Right lung (tissue), 5 donors: ENCODE measurements around the gene ARFRP1. TPM values are rescaled to one million over a fixed set of nuclear protein-coding genes. Genes with fewer than 3 reads are reported as not detected.
"Not testable (repeated sequence)": the region's sequence is repeated elsewhere in the genome, so short reads cannot be mapped to it uniquely, and the experiment has no call there.

Experiments
- DNase-seq, 2 donors: peaks; one replicate each; pipeline ENCODE4 v3.0.0-alpha.2; 2013
- polyA plus RNA-seq, 5 donors: library from polyadenylated mRNA; unstranded; fragments of 120-200 nt; gene quantifications; one replicate each; pipeline versions ENCODE4 v1.2.1 to v1.2.3, GENCODE V29; 2013; ENCODE audit warnings: inconsistent platforms in 1 of 5, low replicate concordance in 1 of 5; ENCODE audit not compliant: insufficient read length in 5 of 5, insufficient read depth in 1 of 5

ARFRP1 gene
- polyA plus RNA-seq, 5 donors, result 26.6 to 40.2 (median 34.3) TPM

DNA sequence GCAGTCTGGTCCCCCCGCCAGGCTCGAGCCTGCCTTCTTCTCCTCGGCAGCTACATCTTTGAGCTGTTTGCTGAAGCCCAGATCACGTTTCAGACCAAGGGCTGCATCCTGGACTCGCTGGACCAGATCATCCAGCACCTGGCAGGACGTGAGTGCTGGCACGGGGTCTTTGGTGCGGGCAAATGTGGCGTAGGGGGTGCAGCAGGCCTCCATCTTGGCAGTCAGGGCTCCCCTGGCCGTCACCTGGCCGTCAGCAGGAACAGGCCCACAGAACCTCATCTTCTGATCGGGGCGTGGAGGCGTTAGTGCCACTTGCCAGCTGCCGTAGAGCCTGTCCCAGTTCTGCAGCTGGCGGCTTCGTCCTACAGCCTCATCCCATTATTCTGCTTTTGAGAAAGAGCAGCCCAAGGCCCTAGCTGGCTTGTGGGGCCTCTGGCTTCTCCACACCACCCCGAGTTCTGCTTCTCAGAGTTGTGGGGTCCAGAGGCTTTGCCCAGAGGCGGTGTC lies 27.9 kb downstream of the ARFRP1 start:
- DNase-seq, result no peak

DNA sequence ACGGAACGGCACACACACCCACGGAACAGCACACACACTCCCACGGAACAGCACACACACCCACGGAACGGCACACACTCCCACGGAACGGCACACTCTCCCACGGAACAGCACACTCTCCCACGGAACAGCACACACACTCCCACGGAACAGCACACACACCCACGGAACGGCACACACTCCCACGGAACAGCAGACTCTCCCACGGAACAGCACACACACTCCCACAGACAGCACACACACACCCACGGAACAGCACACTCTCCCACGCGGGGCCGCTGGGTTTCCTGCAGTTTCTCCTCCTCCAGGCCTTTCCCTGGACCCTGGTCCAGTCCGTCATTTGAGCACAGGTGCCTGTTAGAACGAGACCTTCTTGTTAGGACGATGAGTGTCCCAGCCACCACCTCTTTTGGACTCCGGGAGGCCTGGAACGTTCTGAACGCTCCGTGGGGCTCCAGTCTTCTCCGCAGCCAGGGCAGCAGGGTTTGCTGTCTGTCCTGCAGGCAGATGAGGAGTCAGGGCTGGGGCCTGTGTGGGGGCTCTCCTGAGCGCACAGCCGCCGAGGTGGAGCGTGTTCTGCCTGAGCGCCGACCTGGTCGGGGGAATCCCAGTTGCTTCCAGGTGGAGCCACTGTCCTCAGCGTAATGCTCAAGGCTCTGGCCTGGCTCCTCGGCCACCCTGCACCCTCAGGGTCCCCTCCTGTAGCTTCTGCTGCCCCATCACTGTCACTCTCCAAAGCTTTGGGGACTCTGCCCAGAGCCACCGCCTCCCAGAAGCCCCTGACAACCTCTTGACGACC lies 28.9 kb downstream of the ARFRP1 start:
- DNase-seq, result no peak

DNA sequence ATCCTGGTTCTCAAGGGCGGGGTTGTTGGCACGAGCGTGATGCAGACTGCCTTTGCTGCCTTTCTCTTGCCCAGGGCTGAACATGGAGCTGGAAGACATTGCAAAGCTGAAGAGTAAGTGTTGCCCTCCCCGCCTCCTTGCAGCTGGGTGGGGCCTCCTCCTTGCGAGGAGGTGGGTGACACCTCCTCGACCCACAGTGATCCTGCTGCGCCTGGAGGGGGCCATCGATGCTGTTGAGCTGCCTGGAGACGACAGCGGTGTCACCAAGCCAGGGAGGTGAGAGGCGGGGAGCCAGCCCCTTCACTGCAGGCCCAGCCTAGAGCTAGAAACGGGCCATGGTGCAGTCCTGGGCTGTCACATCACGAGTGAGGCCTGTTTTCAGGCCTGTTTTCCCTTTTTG lies 29.7 kb downstream of the ARFRP1 start:
- no peak for DNase-seq

DNA sequence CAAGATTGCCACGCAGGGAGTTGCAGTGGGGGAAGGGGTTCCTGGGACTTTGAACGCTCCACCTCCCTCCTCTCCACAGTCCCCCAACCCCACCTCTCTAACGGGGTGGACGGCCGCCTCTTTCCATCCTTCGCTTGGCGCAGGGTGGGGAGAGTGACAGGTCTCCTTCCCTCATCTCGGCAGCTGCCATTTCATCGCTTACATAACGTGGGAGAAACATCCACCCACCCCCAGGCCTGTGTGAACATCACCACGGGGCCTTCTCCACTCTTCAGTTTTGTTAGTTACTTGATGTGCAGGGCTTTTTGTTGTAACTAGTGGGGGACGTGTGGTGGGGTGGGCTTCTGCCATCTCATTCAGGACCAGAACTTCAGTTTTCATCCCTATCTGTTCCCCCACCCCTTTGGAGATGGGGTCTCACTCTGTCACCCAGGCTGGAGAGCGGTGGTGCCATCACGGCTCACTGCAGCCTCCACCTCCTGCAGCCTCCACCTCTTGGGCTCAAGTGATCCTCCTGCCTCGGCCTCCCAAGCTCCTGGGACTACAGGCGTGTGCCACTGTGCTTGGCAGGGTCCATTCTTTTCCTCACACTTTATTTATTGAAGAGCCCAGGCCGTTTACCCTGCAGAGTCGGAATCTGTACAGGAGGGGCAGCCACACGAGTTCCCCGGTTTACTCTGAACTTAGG lies 32.0 kb downstream of the ARFRP1 start:
- no peak for DNase-seq

DNA sequence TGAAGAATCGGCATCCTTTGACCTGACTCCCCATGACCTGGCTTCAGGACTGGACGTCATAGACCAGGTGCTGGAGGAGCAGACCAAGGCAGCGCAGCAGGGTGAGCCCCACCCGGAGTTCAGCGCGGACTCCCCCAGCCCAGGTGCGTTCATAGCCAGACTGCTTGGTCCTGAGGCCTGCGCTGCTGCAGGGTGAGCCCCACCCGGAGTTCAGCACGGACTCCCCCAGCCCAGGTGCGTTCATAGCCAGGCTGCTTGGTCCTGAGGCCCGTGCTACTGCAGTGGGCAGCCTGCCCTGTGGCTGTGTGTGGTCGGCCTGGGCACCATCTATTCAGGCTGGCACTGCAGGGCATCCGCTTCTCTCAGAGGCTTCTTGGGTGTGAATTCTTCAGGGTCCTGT lies 33.8 kb downstream of the ARFRP1 start:
- no peak for DNase-seq

DNA sequence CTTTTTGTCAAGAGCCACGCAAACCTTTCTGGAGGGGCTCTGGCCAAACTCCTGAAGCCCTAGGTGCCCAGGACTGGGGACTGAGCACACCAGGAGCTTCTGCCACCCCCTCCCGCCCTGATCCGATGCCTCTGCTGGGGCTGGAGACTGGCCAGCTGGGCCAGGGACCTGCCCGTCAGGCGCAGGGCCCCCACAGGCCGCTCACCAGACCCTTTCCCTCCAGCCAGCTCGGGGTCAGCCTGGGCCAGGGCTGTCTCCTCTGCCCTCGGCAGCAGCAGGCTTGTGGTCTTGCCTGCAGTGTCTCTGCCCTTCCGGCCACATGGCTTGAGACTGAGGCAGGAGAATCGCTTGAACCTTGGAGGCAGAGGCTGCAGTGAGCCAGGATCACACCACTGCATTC lies 35.1 kb downstream of the ARFRP1 start:
- DNase-seq, result no peak

DNA sequence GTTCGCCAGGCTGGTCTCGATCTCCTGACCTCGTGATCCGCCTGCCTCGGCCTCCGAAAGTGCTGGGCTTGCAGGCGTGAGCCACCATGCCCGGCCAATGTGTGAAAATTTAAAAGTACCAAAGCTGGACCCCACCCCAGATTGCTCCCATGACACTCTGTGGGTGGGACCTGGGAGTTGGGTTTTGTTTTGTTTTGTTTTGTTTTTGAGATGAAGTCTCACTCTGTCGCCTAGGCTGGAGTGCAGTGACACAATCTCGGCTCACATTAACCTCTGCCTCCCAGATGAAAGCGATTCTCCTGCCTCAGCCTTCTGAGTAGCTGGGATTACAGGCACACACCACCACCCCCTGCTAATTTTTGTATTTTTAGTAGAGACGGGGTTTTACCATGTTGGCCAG lies 36.1 kb downstream of the ARFRP1 start:
- DNase-seq, result not testable (repeated sequence)

DNA sequence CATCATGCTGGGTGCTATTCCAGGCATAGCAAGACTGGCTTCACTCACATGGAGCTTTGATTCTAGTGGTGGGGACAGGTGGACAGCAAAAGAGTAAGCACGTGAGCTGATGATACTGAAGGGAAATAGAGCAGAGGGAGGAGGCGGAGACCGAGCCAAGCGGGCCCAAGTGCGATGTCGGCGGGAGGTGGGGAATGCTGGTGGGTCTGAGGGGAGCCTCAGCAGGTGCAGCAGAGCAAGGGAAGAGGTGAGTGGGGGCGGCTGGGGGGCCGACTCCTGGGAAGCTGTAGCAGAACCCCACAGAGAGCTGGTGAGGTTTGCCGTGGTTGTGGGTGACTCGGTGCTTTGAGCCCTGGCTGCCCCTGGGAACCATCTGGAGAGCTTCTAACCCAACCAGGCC lies 39.4 kb downstream of the ARFRP1 start:
- no peak for DNase-seq

DNA sequence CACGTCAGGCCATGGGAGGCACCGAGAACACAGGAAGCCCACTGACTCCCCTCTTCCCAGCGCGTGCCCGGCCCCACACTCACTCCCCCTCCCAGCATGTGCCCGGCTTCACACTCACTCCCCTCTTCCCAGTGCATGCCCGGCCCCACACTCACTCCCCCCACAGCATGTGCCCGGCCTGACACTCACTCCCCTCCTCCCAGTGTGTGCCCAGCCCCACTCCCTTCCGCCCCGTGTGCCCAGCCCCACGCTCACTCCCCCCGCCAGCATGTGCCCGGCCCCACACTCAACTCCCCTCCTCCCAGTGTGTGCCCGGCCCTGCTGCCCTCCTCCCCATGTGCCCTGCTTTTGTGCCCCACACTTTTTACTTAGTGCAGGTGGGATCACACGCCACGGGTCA lies 39.9 kb downstream of the ARFRP1 start:
- DNase-seq, result no peak

DNA sequence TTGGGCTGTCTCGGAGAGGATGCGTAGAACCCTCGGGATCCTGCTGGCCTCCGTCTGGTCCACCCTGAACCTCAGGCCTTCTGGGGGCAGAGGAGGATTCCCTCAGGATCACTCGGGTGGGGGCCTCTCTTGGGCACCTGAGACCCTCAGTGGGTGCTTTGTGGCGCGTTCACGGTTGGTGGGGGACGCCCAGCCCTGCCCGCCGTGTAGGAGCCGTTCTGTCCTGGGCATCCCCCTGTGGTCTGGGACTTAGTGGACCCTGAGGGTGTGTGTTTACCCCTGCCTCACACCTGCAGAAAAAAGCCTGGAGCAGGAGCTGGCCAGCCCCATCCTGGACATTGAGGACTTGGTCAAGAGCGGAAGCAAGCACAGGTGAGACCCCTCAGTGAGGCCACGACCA lies 42.1 kb downstream of the ARFRP1 start:
- DNase-seq, result no peak

DNA sequence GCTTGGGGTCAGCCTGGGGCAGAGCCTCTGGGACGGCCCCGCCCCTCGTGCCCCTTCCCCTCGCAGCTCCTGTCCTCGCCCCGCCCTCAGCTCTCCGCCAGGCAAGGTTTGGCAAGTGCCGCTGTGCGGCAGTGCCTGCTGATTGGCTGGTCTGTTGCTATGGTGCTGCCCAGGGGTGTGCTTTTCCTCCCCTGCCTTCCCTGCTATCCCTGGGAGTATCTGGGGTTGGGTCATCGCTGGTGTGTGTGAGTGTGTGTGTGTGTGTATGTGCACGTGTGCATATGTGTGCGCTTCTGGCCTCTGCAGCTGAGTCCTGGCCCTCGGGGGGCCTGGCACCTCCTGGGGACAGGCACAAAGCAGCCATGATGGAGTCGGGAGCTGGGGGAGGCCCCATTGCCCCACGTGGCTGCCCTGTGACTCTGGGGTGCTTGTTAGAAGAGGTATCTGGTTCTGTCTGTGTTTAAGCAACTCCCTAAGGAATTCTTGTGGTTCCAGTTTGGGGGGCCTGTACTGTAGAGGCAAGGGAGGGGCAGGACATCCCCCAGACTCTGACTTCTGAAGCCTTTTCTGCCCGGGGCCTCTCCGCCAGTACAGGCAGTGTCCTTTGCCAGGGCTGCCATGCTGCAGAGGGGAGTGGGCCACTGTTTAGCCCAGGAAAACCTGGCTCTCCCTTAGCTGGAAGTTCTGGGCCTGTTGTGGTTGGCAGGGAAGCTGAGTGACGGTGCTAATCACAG lies 42.7 kb downstream of the ARFRP1 start:
- DNase-seq, result no peak

DNA sequence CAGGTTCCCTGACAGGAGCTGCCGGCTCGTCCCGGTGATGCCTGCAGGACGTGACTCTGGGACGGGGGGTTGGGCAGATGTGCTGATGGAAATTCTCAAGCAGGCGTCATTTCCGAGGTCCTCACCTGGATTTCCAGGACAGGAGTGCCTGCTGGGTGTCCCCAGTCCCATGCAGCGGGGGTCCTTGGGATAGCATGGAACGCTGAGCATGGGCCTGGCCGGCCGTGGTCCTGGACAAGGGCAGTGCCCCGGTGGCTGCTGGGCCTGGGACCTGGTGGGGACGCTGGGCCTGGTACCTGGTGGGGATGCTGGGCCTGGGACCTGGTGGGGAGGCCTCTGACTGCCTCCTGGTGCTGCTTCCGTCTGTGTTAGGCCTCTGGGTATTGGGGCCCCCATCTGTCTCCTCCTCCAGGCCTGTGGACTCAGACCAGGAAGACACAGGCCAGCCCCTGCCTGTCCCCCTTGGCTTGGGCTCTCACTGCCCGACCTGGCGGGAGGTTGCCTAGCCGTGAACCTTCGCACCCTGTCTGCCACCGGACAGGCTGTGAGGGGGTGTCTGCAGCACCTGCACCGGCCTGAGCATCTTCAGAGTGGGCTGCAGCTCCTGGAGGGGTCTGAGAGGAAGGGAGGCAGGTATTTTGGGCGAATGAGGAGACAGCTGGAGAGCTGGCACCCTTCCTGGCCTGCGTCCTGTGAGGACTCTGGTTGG lies 43.5 kb downstream of the ARFRP1 start:
- DNase-seq, result no peak

DNA sequence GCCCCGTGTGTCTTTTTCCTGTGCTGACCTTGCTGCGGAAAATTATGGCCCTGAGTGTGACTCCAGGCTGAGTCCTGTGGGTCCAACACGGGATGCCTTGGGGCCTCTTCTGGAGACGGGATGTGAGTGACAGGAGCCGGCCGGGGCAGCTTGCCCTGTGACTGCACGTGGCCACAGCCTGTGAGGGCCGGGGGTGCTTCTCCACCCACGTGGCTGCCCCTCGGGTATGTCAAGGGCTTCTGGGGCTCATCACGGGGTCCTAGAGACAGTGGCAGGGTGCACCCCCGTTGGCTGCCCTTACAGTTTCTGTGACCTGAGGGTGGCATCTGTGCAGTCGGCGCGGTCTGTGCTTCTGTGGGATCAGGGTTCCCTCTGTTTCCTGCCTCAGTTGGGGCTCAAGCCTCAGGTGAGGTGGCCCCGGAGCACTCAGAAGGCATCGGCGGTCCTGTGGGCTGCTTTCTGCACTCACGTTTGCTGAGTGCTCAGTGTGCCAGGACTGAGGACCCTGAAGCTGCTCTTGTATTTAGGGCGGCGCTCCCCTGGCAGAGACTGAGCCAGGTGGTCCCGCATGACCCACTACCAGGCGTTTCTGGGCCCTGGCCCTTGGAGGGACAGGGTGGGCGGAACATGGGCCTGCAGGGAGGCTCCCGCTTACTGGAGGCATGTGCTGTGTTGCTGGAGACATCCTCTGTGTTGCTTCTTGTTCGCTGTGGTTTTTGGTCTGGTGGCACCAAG lies 44.3 kb downstream of the ARFRP1 start:
- DNase-seq, result no peak

DNA sequence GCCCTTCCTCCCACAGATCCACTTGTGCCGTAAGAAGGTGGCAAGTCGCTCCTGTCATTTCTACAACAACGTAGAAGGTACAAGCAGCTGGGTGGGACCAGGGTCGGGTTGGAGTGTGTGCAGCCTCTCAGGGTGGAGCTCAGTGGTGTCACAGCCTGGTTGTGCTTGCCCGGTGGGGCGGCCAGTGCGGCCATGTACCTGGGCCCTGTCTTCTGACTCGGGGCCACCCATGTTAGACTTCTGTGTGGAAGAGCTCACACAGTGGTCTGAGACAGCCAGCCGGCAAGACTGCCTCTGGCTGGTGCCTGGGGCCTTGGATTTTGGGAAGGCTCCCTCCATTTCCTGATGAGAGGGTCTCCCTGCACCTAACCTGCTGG lies 45.0 kb downstream of the ARFRP1 start:
- DNase-seq, result no peak

DNA sequence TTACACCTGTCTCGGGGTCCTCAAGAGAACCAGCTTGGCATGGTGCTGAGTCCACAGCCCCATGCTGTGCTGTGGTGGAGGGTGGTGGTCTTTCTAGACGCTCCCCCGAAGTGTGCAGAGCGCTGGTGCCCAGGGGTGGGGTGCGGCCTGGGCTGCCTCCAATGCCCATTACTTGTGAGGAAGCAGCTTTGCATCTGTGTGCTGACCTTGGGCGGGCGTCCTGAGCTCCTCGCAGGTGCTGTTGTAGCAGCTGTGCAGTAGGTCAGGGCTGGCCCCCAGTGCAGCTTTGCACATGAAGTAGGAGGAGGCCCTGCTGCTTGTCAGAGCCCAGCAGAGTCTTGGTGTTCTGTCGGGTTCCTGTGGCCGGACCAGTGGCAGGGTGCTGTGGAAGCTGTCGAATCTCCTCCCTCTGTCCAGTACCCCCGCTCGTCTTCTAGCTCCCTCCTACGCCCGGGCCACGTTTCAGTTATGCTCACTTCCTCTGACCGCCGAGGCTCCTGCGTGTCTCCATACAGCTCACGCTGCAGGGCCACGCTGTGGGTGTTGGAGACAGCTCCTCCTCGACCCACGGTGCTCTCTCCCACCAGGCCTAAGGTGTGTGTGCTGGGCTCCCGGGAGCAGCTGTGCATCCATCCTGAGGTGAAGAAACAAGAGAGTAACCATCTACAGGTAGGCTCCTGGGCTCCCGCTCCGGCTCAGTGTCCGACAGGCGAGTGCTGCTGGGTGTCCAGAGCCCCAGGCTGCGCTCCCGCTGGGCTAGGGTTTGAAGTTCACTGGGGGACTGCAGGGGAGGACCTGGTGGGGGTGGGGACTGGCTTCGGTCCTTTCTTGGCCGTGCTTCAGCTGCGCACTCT lies 45.6 kb downstream of the ARFRP1 start:
- DNase-seq, result no peak

DNA sequence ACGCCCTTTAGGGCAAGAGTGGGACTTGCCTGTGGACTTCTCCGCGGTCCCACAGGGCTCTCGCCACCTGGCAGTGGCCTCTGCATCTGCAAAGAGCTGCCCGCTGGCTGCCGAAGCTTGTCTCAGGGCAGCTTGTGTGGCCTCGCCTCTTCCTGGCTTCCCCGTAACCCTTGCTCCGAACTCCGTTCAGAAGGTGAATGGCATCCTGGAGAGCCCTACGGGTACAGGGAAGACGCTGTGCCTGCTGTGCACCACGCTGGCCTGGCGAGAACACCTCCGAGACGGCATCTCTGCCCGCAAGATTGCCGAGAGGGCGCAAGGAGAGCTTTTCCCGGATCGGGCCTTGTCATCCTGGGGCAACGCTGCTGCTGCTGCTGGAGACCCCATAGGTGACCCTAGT lies 46.7 kb downstream of the ARFRP1 start:
- DNase-seq, result no peak

DNA sequence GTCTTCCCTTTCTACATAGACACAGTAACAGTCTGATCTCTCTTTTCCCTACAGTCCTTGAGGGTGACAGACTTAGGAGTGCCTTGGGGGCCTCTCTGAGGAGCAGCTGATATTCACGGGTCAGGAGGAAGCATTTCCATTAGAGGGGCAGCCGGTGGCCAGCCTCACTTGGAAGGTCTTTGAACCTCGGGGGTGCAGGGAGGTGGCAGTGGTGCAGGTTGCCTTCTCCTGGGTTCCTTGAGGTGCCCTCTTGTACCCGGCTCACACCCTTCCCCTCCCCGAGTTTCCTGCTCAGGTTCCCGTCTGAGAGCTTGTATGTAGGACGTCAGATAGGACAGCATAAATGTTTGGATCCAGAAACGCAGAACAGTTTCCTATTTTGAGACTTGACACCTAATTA lies 47.2 kb downstream of the ARFRP1 start:
- DNase-seq, result no peak

DNA sequence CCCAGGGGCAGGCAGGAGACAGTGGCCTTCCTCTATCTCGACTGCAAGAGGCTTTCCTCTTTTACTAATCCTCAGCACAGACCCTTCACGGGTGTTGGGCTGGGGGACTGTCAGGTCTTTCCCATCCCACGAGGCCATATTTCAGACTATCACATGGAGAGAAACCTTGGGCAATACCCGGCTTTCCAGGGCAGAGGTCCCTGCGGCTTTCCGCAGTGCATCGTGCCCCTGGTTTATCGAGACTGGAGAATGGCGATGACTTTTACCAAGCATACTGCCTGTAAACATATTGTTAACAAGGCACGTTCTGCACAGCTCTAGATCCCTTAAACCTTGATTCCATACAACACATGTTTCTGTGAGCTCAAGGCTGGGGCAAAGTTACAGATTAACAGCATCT lies 47.6 kb downstream of the ARFRP1 start:
- not testable (repeated sequence) for DNase-seq

DNA sequence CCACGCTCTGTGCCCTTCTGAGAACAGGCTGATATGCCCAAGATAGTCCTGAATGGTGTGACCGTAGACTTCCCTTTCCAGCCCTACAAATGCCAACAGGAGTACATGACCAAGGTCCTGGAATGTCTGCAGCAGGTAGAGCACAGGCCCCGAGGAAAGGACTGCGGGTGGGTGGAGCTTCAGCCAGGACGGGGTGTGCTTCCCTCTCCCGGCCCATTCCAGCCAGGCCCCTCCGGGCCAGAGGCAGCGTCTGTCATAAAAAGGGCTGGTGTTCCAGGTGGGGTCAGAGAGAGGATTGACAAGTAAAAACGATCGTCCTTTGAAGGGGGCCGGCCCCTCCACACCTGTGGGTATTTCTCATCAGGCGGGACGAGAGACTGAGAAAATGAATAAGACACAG lies 48.4 kb downstream of the ARFRP1 start:
- no peak for DNase-seq

DNA sequence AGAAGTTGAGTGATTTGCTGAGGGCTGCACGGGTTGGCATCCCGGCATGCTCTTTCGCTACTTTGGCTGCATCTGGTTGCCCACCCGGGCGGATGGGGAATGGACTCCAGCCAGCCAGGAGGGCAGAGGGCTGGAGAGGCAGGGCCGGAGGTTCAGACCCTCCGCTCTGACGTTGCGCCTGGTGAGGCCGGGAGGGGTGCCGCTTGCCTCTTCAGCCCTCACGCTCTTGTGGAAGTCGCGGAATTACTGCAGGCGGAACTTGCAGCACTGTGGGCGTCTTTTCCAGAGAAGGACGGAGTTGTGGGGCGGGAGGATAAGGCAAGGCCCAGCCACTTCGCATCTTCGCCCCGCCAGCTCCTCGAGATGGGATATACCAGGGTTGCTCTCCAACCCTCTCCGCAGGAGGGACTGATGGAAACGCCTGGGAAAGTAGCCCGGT lies 49.0 kb downstream of the ARFRP1 start:
- DNase-seq, result no peak
